ENCODE data around the gene PKHD1. TPM values are rescaled to one million over a fixed set of nuclear protein-coding genes. Genes with fewer than 3 reads are reported as not detected.

The PKHD1 gene
- total RNA-seq, 1 donor from 2014 or later, result not detected

- intact Hi-C loops (cut with micrococcal nuclease), result no loop called here
These were observed 16.2 kb upstream of the PKHD1 start for GRCh38 chr6:52103623-52104022.

DNA sequence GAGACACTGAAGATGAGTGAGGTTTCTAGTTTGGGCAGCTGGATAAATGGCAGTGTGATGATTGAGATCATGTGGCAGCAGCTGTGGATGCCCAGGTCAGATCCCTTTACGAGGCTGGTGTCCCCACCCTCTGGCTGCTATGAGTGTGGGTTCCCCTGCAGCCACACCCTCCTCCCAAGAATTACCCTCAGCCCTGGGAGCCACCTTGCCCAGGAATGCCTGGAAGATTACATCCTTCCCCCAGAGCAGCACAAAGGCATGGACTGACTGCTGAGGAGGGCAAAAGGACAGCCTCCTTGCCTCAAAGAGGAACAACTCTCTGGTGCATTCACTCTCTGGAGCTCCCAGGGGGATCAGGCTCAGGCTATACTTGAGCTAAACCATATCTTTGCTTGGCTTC lies 15.0 kb upstream of the PKHD1 start:
- intact Hi-C loops (cut with micrococcal nuclease), result no loop called here

DNA sequence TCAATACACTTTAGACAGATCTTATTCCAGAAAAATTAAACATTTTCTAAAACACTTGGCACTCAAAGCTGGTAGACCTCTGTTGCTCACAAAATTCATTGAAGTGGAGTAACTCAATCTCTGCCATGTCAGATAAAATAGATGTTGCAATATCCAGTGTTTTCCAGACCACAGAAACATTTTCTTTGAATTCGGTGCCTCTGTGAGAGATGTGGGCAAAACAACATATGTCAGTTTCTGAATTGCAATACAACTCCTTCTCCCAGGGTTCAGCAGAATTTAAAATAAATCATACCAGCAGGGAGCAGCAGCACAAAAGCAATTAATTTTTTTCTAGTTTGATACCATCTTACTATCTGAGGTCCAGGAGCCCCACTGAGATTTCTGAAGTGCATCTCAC lies 11.3 kb upstream of the PKHD1 start:
- intact Hi-C loops (cut with micrococcal nuclease), result loop anchor here (1.0 kb wide), 1 partner anchor 165 kb away; no protein-coding TSS in a partner anchor

DNA sequence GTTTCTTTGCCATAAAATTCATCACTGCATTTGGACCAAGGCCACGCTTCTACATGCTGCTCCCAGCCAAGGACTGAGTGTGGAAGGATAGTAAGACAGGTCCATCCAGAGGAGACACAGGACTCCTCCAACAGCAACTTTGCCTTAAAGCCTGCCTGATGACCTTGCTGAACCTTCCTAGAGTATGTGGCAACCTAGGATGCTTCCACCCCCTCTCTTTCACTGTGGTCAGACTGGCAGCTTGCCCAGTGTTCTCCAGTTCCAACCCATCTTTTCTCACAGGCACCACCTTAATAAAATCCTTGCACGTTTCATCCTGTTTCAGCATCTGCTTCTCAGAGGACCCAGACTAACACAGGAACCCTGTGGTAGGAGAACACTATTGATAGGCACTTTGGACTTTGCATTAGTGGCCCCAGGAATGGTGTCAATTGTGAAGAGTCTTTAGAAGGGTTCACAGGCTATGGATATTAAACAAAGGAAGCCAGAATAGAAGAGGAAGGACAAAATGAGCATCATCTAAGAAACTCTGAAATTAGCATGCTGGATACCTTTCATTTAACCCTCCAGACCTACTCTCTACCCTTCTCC lies 2.4 kb upstream of the PKHD1 start:
- intact Hi-C loops (cut with micrococcal nuclease), result no loop called here

DNA sequence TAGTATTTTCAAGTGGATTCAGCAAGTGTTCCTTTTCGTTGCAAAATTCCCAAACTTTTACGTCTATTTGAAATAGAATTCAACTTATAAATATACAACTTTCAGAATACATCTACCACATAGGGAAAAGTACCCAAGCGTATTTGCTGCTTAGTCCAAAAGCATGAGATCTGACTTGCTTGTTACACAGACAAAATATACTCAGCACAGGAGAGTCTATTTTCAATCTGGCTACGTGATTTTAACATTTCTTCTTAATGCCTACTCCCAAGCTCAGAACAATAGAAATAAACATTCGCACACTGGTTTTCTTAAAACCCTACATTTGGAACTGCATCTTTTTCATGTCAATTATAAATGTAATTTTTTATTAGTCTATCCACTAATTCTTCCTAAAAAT lies 672 bp downstream of the PKHD1 start:
- intact Hi-C loops (cut with micrococcal nuclease), result loop anchor here (1.0 kb wide), 1 partner anchor 177 kb away; no protein-coding TSS in a partner anchor

DNA sequence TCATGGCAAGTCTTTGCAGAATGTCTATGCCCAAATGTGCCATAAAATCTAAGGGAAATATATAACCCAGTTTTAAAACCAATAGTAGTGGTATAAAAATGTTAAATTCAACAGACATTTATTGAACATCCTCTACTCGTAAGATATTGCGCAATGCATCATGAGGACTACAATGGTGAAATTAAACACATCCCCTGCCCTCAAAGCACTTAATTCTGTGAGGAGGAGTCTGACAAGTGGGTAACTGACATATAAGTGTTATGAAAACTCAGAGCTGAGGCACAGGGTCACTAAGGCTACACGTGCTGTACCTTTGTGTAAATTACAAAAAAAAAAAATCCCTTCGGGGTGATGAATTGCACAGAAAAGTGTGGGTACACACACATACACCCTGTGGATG lies 6.2 kb downstream of the PKHD1 start:
- intact Hi-C loops (cut with micrococcal nuclease), result no loop called here

- intact Hi-C loops (cut with micrococcal nuclease), result no loop called here
These were observed 9.3 kb downstream of the PKHD1 start for GRCh38 chr6:52077961-52078625.

DNA sequence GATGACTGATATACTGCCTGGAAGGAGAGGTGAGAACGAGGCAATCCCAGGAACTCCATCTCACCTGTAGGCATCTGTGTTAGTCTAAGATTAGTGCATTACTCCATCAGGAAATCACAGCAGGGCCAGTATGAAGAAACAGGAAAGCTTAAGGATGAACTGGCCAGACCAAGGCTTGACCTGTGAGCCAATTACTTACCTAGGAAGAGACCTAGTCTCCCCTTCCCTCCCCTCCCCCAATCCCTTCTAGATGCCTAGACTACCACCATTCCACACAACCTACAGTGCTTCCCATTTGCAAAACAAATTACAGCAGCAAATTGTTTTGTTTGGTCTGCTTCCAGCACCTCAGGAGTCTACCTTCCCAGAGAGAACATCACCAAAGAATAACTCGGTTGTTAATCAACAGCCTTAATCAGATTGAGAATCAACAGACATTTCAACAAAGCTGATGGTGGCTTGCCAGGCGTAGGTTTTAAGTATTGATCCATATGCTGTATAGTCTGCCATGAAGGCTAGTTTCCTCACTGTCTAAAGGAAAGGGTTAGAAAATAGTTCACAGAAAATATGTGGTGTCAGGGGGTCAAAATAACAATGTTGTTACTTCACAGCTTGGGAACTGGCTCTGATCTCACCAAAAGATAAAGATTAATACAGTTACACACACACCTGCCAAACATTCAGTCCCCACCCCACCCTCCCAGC lies 10.1 kb downstream of the PKHD1 start:
- intact Hi-C loops (cut with micrococcal nuclease), result no loop called here

GRCh38 chr6:52076791-52077179 lies 10.6 kb downstream of the PKHD1 start:
- intact Hi-C loops (cut with micrococcal nuclease), result no loop called here

DNA sequence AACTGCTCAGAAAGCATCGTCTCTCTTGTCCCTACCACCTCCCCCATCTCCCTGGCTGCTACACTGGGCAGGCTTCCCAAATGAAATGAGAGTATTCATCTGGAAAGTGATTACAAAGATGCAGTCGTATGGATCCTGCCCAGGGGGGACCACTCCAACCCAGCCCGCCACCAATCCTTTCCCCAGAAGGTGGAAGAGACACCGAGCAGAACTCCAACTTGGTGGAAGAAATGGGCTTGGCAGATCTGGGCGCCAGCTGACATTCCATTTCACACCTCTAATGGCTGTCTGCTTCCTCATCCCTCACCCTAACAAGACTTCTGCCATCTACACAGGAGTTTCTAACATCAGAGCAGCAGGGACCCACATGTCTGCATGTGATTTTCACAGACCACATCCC lies 12.7 kb downstream of the PKHD1 start:
- intact Hi-C loops (cut with micrococcal nuclease), result no loop called here

- intact Hi-C loops (cut with micrococcal nuclease), result no loop called here
These were observed 13.3 kb downstream of the PKHD1 start for GRCh38 chr6:52074155-52074554.

DNA sequence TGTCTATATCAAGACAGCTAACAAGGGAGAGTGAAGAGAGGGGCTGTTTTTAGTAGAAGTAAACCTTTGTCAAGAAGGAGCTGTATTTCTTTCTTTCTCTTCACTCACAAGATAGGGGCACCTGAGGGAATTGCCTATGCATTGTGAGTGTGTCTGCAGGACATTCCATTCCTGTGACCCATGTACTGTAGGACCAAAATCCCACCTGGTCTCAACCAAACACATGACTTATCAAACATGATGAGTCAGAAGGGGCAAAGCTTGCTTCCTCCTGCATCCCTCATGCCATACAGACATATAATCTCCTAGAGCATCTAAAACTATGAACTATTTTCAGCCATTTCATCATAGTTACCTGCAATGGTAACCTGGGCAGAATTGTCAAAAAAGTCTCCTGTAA lies 21.8 kb downstream of the PKHD1 start:
- intact Hi-C loops (cut with micrococcal nuclease), result loop anchor here (10.0 kb wide), 1 partner anchor 329 kb away; no protein-coding TSS in a partner anchor

GRCh38 chr6:52063584-52064344 lies 23.6 kb downstream of the PKHD1 start:
- intact Hi-C loops (cut with micrococcal nuclease), result loop anchor here (1.0 to 10.0 kb wide), 4 partner anchors 200 to 600 kb away; partner anchors contain the start of gene PAQR8

- intact Hi-C loops (cut with micrococcal nuclease), result loop anchor here (5.0 to 10.0 kb wide), 2 partner anchors 301 to 333 kb away; partner anchors contain the start of gene PAQR8
These were observed 25.9 kb downstream of the PKHD1 start for GRCh38 chr6:52061481-52061880.

DNA sequence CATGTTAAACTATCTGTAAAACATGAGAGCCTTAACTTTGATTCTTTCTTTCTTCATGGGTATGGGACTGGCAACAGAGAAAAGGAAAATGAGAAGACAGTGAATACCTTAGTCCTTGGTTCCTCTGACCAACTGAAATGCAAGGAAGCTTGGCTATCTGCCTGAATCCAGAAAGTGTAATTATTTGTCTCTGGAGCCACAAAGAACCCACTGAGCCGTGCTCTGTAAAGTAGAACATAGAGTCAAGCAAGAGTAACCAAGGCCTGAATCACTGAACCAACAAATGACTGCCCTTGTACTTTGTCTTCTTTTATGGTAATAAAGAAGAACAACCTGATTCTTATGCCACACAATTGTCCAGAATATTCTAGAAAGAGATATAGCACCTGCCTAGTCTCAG lies 27.6 kb downstream of the PKHD1 start:
- intact Hi-C loops (cut with micrococcal nuclease), result loop anchor here (5.0 to 10.0 kb wide), 2 partner anchors 302 to 335 kb away; partner anchors contain the start of gene PAQR8

GRCh38 chr6:52055451-52055850 lies 32.0 kb downstream of the PKHD1 start:
- intact Hi-C loops (cut with micrococcal nuclease), result no loop called here

DNA sequence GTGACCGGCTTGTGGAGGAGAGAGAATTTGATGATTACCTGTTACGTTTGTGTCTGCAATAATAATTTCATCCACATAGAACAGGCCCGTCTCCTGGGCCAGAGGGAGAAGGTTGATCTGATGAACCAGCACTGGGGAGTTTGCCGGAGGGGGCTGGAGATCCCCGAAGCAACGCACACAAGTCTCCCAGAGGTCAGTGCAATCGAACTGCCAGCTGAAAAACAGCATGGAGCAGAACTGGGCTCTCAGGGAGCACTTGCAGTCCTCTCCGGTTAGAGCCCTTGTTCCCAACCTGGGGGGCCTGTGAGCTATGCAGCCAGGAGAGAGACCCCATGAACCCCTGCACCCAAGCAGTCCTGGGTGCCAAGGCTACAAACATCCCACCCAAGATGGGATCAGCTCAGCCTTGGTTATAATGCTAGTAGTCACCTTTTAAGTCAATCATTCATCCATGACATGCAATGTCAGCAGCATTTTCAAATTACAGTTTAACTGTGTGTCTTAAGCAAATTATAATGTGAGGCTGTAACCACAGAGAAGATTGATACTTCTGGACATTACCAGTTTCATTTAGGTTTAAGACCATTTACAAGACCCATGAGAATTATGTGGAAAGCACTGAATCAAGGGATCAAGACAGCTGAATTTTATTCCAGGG lies 34.2 kb downstream of the PKHD1 start:
- intact Hi-C loops (cut with micrococcal nuclease), result no loop called here

DNA sequence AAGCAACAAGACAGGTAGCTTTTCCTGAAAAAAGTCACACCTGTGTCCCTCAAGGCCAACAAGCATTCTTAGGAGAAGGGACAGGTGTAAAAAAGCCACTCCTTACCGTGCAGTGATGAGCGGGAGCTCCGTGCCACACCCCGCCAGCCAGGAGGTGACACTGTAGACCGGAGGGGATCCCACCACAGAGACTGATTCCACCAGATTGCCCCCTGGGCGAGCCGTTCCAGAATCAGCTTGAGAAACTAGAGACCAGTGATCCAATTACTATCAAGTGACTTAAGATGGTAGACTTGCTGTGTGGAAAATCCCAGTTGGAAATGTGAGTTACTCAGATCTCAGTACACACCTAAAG lies 37.4 kb downstream of the PKHD1 start:
- intact Hi-C loops (cut with micrococcal nuclease), result no loop called here

GRCh38 chr6:52049252-52050050 lies 38.0 kb downstream of the PKHD1 start:
- intact Hi-C loops (cut with micrococcal nuclease), result loop anchor here (1.0 kb wide), 2 partner anchors 194 to 1233 kb away; no protein-coding TSS in a partner anchor

GRCh38 chr6:52046456-52046855 lies 41.0 kb downstream of the PKHD1 start:
- intact Hi-C loops (cut with micrococcal nuclease), result no loop called here
